DMS 273 treated with DMSO at 0.1 percent for 48 hours (cell line): ENCODE measurements around the gene CDH4.

Experiments used
- DNase-seq: peaks from one replicate; lab custom pipeline; 2025; lab: John Stamatoyannopoulos, UW

The CDH4 gene

DNA sequence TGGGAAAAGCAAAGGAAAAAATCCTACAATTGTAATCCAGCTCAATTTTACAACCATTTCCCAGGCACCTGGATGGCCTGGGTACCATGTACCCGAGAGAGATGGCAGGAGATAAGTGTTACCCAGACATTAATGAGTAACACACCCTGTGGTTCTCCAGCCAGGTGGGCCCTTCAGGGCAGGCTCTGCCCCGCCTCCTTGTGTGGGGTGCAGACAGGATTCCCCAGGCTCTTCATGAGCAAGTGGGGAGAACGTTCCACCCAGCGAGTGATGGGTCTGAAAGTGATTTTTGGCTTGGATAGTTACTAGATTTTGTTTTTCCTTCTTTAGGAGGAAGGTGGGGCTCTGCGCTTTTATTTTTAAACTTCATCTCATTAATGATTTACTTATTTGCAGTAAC is 569.7 kb downstream of the CDH4 start:
- DNase-seq = no peak

DNA sequence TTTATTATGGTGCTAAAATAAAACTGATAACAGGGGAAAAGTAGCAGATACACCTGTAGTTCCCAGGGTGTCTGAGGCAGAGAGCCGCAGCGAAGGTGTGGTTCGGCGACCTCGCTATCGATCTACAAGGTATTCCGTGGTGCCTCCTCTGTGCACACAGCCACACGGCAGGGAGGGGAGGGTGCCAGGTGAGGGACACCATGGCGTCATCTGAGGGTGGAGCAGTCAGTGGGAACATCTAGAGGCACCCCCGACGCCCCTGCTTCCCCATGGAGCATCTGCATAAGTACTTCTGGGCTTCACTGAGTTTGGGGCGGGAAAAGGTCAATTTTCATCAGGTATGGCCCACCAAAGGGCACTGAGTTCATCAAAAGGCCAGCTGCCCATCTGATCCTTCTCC is 570.3 kb downstream of the CDH4 start:
- no peak for DNase-seq

DNA sequence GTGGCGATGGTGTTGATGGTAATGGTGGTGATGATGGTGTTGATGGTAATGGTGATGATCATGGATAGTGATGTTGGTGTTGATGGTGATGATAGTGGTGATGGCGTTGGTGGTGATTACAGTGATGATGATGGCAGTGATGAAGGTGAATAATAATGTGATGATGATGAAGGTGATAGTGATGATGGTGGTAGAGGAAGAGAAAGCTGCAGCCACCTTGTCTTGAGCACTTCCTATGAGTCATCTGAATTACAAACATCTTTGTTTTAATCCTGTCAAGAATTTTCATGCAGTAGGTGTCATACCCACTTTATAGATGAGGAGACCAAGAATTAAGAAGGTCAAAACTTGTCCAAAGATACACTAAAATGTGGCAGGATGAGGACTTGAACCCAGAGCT is 571.2 kb downstream of the CDH4 start:
- no peak for DNase-seq

DNA sequence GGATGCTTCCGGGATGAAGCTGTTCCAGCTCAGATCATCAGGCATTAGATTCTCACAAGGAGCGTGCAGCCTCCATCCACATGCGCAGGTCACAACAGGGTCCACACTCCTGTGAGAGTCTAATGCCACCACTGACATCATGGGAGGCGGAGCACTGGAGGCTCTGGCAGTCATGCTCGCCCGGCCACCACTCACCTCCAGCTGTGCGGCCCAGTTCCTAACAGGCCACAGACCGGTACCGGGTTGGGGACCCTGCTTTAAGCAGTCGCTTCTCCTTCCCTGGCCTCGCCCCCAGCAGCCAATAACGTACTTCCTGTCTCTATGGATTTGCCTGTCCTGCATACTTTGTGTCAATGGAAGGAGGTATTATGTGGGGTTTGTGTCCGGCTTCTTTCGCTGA is 576.8 kb downstream of the CDH4 start:
- DNase-seq = no peak

DNA sequence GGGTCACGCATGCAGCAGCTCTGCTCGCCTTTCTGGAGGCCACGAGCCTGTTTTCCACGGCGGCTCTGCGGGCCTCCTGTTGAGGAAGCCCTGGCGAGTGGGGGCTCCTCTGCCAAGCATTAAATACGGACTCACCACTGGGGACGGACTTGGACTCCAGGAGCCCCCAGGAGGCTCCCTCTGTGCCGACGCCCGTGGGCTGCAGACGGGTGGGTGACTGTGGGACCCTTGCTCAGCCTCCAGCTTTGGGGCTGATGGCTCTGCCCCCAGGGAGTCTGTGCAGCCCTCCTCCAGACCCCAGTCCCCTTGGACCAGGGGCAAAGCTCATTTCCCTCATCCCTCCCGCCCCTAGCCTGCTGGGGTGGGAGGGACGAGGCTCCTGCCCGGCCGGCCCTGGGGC is 577.5 kb downstream of the CDH4 start:
- DNase-seq = no peak

DNA sequence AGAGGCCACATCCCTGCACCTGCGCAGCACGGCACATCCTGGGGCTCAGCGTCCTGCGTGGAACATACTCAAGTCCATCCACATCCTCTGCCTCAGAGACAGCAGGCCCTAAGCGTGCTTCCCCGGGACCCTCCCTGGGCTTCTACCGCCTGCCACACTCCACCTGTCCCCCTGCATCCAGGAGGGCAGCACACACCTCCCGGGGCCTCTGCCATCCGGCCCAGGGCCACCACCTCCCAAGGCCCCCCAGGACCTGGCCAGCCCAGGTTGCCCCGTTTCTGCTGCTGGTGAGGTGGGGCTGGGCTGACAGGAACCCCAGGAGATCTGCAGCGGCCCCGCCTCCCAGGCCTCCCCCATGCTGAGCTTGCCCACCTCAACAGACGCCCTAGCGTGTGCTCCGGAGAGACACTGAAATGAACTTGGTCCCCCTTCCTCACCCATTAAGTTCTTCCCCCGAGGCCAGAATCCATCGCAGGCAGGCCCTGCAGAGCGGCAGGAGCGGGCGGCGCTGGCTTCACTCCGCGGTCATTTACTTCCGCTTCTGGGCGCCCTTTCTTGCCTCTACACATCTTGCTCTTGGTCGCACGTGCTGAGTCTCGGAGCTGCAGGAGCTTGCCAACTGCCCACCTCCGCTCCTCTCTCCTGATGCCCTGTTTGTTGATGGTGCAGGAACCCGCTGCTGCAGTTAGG is 578.3 kb downstream of the CDH4 start:
- no peak for DNase-seq

DNA sequence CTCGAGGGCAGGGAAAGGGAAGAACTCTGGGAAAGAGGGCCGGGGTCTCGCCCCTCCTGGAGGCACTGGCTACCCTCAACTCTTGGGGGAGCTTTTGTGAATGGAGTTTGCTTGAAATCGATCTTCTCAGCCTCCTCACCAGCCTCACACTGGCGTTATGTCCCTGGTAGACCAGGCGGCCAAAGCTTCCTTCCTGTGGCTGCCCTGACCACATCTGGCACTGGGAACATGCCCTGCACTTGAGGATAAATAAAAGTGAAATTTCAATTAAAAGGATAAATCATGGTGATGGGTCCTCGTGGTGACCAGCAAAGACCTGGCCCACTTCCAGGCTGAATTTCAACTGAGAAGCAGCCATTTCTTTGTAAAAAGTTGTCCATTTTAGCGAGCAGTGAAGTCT is 578.9 kb downstream of the CDH4 start:
- no peak for DNase-seq

DNA sequence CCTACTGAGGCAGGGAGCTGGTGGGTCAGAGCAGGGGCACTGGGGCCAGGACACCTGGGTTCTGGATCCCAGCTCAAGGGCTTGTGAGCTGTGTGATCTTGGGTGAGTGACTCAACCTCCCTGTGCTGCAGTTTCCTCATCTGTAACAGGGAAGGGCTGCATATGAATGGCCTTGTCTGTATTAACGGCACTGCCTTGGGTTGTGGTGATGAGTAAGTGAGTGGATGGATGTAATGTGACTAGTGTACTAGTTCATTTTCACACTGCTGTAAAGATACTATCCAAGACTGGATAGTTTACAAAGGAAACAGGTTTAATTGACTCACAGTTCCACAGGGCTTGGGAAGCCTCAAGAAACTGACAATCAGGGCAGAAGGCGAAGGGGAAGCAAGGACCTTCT is 580.1 kb downstream of the CDH4 start:
- DNase-seq = no peak

DNA sequence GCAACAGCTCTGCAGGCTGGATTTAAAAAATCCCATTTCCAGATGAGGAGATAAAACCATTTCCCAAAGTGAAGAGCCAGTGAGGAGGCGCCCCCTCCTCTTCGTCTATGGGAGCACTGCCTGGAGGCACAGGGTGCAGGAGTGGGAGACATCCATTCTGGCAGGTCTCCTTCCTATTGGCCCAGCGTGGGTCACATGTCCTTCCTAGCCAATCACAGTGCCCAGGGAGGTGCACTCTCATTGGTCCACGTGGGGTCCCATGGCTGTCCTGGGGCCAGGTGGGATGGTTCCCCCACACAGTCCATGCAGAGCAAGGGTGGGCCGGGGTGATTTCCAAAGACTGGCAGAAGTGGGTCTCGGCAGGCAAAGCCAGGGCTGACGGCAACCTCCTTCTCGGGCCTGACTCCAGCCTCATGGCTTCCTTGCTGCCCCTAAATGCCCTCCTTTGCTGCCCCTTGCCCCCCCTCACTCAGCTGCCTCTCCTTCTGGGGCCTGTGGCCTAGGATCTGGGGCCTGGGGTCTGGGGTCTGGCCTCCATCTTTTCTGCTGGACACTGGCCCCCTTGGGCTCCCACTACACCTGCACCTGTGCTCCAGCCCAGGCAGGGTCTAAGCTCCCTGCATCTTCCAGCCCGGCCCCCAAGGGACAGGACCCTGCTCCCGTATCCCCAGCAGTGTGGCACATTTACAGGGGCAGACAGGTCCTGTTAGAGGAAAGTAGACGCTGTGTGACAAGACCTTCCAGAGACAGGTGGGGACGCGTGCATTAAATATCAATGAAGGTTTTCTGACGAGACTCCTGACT is 581.9 kb downstream of the CDH4 start:
- no peak for DNase-seq

DNA sequence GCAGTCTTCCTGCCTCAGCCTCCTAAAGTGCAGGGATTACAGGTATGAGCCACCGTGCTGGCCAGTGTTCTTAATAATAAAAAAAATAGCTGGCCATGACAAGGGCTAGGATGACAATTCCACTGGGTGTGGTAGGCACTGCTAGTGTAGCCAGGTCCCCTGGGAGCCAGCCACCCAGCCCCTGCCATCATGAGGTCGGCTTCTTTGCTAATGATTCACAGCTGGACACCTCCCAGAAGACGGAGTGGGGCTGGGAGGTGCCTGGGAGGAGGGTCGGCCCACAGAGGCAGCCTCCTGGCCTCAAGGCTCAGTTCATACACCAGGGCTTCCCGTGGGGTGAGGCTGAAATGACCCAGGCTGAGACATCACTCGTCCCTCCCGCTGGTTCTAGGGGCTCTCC is 583.2 kb downstream of the CDH4 start:
- no peak for DNase-seq

DNA sequence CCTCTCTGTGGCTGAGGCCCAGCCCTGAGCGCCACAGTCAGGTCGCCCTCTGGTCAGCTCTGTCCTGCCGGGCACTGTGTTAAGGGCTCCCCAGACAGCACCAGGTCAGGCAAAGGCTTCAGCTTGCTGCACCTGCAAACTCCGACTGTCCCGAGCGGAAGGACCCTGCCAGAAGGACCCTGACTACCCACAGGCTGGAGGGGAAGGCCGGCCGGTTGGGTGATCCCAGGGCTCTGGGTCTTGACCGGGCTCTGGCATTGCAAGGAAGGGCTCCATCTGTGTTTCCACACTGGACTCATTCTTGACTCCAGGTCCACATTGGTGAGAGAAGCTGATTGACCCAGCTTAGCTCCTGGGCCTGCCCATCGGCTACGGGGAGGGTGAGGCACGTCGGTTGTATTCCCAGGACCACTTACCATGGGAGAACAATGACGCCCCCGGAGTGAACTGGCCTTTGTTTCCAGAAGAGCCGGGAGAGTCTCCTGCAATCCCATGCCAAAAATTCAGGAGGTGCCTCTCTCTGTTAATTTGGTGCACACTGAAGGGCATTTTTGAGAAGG is 583.8 kb downstream of the CDH4 start:
- no peak for DNase-seq

DNA sequence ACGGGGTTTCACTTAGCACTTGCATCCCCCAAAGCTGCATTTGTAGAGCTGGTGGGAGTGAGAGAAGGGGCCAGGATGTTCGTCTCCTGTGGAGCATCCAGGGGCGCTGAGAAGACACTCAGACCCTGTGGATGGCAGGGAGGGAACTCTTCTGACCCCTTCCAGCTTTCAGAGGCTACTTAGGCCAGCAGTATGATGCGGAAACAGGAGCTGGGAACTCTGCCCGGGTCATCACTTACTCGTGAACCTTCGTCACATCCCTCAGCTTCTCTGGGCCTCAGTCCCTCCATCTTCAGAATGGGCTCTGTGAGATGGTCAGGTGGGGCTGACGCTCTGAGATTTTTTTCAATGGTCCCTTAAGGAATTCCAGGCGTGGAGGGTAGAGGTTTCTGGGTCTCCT is 585.1 kb downstream of the CDH4 start:
- DNase-seq = no peak

DNA sequence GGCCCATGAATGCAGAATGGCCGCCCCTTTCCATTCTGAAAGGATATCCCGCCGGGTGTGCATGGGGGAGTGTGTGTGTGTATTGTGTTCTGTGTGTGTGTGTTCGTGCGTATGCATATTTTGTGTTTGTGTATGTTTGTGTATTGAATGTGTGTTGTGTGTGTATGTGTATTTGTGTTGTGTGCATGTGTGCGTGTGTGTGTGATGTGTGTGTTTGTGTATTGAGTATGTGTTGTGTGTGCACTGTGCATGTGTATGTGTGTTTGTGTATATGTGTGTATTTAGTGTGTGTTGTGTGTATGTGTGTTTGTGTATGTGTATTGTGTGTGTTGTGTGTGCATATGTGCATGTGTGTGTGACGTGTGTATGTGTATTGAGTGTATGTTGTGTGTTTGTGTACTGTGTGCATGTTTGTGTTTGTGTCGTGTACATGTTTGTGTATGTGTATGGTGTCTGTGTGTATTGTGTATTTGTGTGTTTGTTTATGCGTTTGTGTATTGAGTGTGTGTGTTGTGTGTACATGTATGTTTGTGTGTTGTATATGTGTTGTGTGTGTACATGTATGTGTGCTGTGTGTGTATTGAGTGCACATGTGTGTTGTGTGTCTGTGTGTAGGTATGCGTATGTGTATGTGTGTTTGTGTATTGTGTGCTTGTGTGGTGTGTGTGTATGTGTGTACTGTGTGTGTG is 587.3 kb downstream of the CDH4 start:
- no peak for DNase-seq

DNA sequence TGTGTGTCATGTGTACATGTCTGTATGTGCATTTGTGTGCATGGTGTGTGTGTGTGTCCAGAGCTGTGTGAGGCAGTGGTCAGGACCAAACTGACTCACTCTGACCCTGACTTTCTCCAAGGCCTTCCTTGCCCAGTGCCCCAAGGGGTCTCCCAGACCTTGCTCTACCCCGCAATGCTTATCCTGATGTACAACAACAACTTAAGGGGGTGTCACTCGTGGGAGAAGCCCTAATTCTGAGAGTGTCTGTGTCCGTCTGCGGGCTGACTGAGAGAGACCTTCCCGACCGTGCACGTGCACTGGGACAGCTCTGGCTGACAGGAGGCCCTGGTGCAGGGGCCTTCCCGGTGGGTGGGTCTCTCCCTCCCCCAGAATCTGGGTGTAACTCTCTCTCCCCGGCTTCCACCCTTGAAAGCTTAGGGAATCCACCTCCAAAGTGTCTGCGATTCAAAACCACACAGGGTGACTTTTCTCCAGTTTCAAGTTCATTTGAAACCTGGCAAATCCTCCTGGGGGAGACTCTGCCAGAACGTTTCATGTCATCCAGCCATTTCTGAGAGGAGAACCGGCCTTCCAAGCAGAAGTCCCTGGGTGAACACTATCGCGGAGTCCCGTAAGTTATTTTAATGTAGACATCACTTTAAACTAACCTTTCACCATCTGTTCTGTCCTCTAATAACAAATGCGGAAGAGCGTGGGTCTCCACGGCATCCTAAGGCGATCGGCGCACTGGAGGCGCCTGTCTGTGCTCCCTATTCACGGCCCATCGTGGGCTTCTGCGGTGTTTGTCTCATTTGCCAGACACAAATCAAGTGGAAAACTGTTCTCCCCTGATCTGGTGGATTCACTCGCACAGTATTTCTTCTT is 588.1 kb downstream of the CDH4 start:
- no peak for DNase-seq

DNA sequence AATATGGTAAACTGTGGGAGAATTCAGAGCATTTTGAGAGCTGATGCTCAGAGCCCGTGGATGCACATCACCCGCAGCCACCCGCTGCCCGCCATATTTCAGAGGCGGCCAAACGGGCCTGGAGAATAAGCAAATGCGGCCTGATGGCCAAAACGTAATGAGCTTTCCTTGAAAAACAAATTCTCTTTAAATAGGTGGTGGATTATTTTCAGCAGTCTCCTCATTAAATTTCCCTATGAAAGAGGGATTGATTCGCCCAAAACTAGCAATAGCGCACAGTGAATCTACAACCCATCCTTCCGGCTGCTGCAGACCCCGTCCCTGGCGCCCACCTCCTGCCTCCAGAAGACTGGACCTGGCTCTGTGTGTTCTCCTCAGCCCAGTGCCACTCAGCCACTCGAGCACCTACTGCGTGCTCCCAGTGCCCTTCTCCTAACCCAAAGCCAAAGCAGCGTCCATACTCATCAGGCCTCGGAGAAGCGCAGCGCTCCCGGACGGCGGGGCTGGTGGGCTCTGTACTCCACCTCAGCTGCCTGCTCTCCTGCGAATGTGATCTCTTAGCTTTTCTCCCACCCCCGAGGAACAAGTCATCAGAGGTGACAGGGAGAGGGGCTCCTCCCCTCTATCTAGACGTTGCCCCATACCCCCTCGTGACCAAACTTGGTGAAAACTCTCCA is 588.9 kb downstream of the CDH4 start:
- no peak for DNase-seq

DNA sequence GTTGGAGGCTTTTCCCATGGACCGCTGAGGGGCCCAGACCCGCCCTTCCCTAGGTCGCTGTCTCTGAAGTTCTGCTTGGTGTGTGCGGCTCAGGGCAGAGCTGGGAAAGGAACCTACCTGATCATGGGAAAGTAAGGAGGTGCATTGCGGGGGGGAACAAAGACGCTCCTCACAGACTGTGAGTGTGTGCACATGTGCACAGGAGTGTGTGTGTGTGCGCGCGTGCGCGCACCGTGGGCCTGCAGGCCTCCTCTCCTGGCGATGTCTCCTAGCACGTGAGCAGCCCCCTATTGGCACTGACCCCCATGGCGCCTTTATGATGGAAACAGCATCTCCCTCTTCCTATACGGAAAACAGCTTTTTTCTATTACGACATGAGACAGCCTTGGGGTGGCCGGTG is 589.5 kb downstream of the CDH4 start:
- DNase-seq = no peak

DNA sequence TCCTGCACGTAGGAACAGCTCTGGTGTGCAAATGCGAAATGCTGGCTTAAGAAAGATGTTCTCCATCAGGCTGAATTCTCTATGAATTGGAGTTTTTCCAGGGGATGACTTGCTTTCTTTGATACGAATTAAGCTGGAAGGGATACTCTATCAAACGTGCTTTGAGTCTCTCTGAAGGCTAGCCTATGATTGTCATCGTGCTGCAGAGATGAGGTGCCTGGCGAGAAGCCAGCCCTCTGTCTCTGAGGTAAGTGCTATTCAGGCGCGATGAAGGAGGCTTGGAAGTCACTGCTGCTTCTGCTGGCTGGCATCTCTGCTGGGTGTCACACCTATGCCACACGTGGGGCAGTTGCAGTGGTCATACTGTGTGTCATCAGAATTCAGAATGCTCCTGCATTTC is 589.9 kb downstream of the CDH4 start:
- DNase-seq = no peak

DNA sequence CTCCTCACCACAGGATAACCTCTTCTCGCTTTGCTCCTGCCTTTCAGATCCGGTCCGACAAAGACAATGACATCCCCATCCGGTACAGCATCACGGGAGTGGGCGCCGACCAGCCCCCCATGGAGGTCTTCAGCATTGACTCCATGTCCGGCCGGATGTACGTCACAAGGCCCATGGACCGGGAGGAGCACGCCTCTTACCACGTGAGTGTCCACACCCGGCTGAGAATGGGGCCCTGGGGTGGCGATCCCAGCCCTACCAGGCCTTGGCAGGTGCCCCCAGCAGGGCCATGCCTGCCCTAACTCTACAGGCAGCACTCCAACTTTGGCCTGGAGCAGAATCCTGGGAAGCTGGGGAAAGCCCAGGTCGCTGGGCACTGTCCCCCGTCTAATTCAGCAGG is 592.6 kb downstream of the CDH4 start:
- DNase-seq = no peak

DNA sequence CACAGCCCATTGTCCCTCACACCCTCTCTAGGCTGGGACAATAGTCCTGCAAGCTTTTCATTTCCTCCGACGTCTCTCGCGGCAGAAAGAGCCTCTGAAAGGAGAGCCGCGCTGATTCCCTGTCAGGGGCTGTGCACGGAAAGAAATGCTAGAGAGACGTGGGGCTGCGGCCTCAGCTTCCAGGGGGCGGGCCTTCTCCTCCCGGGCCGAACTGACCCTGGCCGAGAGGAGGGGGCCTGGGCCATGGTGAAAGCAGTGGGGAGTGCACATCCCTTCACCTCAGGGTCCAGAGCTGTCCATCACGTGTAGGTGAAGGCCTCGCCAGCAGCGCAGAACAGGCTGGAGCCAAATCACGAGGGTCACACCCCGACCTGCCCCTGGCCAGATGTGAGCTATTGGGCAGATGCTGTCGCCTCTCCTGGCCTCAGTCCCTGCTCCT is 593.2 kb downstream of the CDH4 start:
- no peak for DNase-seq

DNA sequence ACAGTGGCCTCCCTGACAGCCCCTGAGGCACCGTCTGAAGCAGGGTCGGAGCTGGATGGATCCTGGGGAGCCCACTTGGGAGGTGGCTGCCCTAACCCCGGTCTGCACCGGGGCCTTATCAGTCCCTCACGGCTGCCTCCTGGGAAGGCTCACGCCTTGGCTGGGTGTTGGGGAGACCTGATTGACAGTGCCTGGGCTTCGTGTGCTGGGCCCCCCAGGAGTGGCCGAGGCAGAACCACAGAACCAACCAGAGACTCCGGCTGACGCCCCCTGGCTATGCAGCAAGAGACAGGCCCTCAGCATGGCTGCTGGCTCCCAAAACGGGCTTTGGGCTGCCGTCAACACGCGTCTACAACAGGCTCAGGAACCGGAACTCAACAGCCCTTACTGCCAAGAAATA is 594.0 kb downstream of the CDH4 start:
- no peak for DNase-seq

DNA sequence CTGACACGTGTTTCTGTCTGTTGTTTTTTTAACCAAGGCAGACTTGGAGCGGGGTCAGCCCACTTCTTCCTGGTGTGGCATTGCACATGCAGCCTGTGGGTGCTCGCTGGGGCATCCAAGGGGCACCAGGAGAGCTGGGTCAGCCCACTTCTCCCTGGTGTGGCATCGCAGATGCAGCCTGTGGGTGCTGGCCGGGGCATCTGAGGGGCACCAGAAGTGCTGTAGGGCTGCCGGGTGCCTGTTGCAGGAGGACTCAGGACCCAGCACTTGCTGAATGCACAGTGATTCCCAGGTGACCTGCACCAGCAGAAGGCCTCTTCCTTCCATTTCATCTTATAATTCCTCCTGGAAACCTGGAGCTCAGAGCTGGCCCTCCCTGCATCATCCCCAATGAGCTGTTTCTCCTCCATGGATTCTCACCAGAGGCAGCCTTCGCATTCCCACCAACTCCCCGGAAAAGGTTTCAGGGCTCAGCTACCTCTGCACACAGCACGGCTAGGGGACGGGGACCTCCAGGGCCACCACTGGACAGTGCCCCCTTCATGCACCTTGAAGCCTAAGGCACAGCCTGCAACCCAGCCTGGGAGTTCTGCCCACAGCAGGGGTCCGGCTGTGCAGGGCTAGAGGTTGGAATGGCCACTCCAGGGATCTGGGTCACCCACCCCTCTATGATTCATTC is 594.8 kb downstream of the CDH4 start:
- no peak for DNase-seq
